Gastroesophageal sphincter (tissue), 3 donors: ENCODE results near the gene APLF.

Source experiments
- POLR2A ChIP-seq, 2 donors: fragments of 450-650 bp; IDR thresholded peaks; one replicate each; pipeline ENCODE4 v1.6.1; 2017; ENCODE audit warnings: antibody characterized with exemption in 2 of 2, mild to moderate bottlenecking in 2 of 2, moderate library complexity in 1 of 2
- POLR2AphosphoS5 ChIP-seq: sonication (generic); formaldehyde crosslinking; IDR thresholded peaks from one replicate; pipeline ENCODE4 v1.6.1; 2017; ENCODE audit warnings: antibody characterized with exemption
- TF ChIP-seq, protein P1 (sequence below), 4 experiments: fragments of 200-600 bp in 2 of 4; fragments of 450-650 bp in 2 of 4; sonication (generic) in 1 of 4; IDR thresholded peaks; one replicate each; pipeline ENCODE4 v1.5.1; 2017 to 2019; ENCODE audit warnings: antibody characterized with exemption in 4 of 4, mild to moderate bottlenecking in 2 of 4, moderate library complexity in 2 of 4

DNA sequence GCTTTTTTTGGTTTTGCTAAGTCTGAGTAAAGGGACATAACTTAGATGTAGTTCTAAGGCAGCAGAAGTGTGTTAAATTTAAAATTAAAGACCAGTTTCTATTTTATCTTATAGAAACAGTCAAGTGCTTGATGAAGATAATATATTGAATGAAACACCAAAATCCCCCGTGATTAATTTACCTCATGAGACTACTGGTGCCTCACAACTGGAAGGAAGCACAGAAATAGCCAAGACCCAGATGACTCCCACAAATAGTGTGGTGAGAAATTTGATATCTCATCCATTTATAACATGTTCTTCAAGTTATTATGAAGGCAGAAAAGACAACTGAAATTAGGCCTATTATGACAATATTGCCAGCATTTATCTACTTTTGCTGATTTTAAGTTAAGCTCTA is 45.6 kb downstream of the APLF start:
- TF ChIP-seq, protein P1, sequence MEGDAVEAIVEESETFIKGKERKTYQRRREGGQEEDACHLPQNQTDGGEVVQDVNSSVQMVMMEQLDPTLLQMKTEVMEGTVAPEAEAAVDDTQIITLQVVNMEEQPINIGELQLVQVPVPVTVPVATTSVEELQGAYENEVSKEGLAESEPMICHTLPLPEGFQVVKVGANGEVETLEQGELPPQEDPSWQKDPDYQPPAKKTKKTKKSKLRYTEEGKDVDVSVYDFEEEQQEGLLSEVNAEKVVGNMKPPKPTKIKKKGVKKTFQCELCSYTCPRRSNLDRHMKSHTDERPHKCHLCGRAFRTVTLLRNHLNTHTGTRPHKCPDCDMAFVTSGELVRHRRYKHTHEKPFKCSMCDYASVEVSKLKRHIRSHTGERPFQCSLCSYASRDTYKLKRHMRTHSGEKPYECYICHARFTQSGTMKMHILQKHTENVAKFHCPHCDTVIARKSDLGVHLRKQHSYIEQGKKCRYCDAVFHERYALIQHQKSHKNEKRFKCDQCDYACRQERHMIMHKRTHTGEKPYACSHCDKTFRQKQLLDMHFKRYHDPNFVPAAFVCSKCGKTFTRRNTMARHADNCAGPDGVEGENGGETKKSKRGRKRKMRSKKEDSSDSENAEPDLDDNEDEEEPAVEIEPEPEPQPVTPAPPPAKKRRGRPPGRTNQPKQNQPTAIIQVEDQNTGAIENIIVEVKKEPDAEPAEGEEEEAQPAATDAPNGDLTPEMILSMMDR (IDR thresholded peaks at IDR 0.05) = no peak
- TF ChIP-seq POLR2AphosphoS5 (no peak), POLR2A (IDR thresholded peaks at IDR 0.05) (no peak)
